ENCODE data around the gene MOB1A. TPM values are rescaled to one million over a fixed set of nuclear protein-coding genes. Genes with fewer than 3 reads are reported as not detected.
A peak's percentile ranks its signal among the peaks of the same experiment; 100 is the strongest.

Gene MOB1A
- total RNA-seq (2014; rRNA removed; shearing (Covaris generic)) (79.1 and 110 TPM in 2 replicates), total RNA-seq (2022) (144 and 149 TPM in 2 replicates), Bru-seq, nascent RNA (percentile 95 among the genes with signal in this experiment), BruChase-seq, experiment 1, labeled RNA remaining after a 6-hour chase (percentile 98 among the genes with signal in this experiment), BruChase-seq, experiment 2, labeled RNA remaining after a 2-hour chase (percentile 99 among the genes with signal in this experiment)
- long read RNA-seq, full-length matches to known transcripts: 325 of 416 reads
- long read RNA-seq, partial matches to known transcripts: 20 of 416 reads
- long read RNA-seq, other reads (novel, unspliced or antisense): 71 of 416 reads

DNA sequence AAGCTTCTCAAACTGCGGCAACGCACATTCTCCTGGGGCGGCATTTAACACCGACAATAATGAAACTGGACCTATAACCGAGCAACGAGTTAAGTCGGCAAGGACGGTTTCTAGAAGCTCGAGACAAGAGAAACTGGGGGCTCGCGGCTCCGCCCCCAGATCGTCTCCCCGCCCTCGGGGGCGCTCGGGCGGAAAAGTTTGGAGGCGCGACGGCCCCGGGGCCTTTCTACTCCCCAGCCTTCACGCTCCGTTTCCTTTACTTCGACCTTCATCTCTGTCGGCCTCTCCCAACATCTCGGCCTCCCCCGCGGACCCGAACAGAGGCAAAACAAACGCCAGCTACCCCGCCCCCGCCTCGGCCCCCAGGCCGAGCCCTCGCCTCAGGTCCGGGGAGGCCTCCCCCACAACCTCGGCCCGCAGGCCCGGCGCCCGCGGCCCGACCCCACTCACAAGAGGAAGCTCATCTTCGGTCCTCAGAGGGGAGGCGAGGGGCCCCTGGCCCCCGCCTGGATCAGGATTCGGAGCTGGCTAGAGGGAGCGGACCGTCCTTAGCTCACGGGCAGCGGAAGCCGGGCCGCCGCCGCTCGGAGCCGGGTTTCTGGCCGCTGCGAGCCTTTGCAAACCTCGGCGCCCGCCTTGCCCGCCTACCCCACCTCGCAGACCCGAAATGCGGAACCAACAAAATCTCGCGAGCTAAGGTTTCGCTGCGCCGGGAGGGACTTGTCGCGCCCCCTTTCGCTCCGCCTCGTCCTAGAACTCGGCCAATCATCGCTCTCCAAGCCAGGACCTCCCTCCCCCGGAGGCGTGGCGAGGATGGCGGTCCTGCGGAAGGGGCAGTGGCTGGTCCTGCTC lies at the start of gene MOB1A:
Gene MOB1A (minus strand): TSS at position 669 of the 852 bp plus-strand sequence. CDS start 205 bp downstream, at position 464.
- peaks cover 42% of the 10 kb centered on the region for H3K36me3 ChIP-seq (ENCODE audit: insufficient read depth, low read length)
- ChIA-PET CTCF (ENCODE audit: unreplicated experiment) (interaction anchor here (0.6 to 1.5 kb wide), 4 partner anchors 13 to 97 kb away, joined by 3 to 8 read pairs (median 4); partner anchors contain the start of gene MTHFD2), POLR2A (interaction anchor here (0.6 to 5.8 kb wide), 17 partner anchors 9 to 431 kb away, joined by 3 to 118 read pairs (median 5); partner anchors contain the start of gene MTHFD2)
- intact Hi-C loops (cut with micrococcal nuclease; ENCODE audit: unreplicated experiment): loop anchor here (1.0 kb wide), 1 partner anchor 21 kb away; no protein-coding TSS in a partner anchor
- peak within 1 kb of the TSS; percentile 87 for H3K4me2 ChIP-seq (ENCODE audit: low read length)
- peaks cover 58% of the 10 kb centered on the region for H3K79me2 ChIP-seq (ENCODE audit: insufficient read depth, low read depth, low read length)
- H3K4me1 ChIP-seq (ENCODE audit: insufficient read depth, low read length, poor library complexity, severe bottlenecking): peaks cover 59% of the 10 kb centered on the region
- H3K4me3 ChIP-seq (ENCODE audit: low read depth, low read length, poor library complexity, severe bottlenecking): peak within 1 kb of the TSS; percentile 84
- peak within 1 kb of the TSS; percentile 22; the same call in 1 of the 2 replicates for H2AFZ ChIP-seq (ENCODE audit: low read length)
- TF ChIP-seq EZH2phosphoT487 (IDR thresholded peaks at IDR 0.05; ENCODE audit: borderline replicate concordance, low read depth, low read length) (no peak), CTCF (conservative IDR thresholded peaks at IDR 0.05; ENCODE audit: low read length) (no peak)
- H3K27ac ChIP-seq (ENCODE audit: low read depth, low read length, poor library complexity, severe bottlenecking): peak within 1 kb of the TSS; percentile 90
- DNase-seq (ENCODE audit: low spot score): peak; percentile 100
- no peaks in the 10 kb centered on the region for H3K9me2 ChIP-seq (ENCODE audit: insufficient read depth, low read length)
- no TSS peak for BruUV-seq (replicated peaks)
- peaks cover 16% of the 10 kb centered on the region; the same call in 1 of the 2 replicates for H3K9me3 ChIP-seq (ENCODE audit: low read length)
- H4K20me1 ChIP-seq (ENCODE audit: insufficient read depth, low read length): peaks cover 19% of the 10 kb centered on the region

- H2AFZ ChIP-seq (ENCODE audit: low read length): no peak overlapping the region
- no peak for DNase-seq (ENCODE audit: low spot score)
- H3K9me3 ChIP-seq (ENCODE audit: low read length): no peaks in the 10 kb centered on the region
- no peaks in the 10 kb centered on the region for H3K4me1 ChIP-seq (ENCODE audit: insufficient read depth, low read length, poor library complexity, severe bottlenecking)
- no peaks in the 10 kb centered on the region for H4K20me1 ChIP-seq (ENCODE audit: insufficient read depth, low read length)
- H3K4me3 ChIP-seq (ENCODE audit: low read depth, low read length, poor library complexity, severe bottlenecking): no peak overlapping the region
- H3K79me2 ChIP-seq (ENCODE audit: insufficient read depth, low read depth, low read length): no peaks in the 10 kb centered on the region
- no peaks in the 10 kb centered on the region for H3K9me2 ChIP-seq (ENCODE audit: insufficient read depth, low read length)
- intact Hi-C loops (cut with micrococcal nuclease; ENCODE audit: unreplicated experiment): no loop called here
- ChIA-PET POLR2A (interaction anchor here (0.7 kb wide), 1 partner anchor 28 kb away, joined by 8 read pairs; no protein-coding TSS in a partner anchor), CTCF (ENCODE audit: unreplicated experiment) (no interaction called here)
- H3K4me2 ChIP-seq (ENCODE audit: low read length): no peak overlapping the region
- no peaks in the 10 kb centered on the region for H3K36me3 ChIP-seq (ENCODE audit: insufficient read depth, low read length)
- no TSS peak for BruUV-seq (replicated peaks)
- no peak for TF ChIP-seq CTCF (conservative IDR thresholded peaks at IDR 0.05; ENCODE audit: low read length)
- TF ChIP-seq EZH2phosphoT487 (IDR thresholded peaks at IDR 0.05; ENCODE audit: borderline replicate concordance, low read depth, low read length): no peak
- no peak overlapping the region for H3K27ac ChIP-seq (ENCODE audit: low read depth, low read length, poor library complexity, severe bottlenecking)
Observed at GRCh38 chr2:74227646-74228045, 49.0 kb upstream of the MOB1A start.

All from OCI-LY7 (cell line).